Measurements from ENCODE around the gene PLEKHA3. TPM values are rescaled to one million over a fixed set of nuclear protein-coding genes. Genes with fewer than 3 reads are reported as not detected.
"Not testable (repeated sequence)": the region's sequence is repeated elsewhere in the genome, so short reads cannot be mapped to it uniquely, and the experiment has no call there.

Gene PLEKHA3
- total and polyA plus RNA-seq, 2 experiments from 2014 or later = 9.1 to 32.1 TPM

DNA sequence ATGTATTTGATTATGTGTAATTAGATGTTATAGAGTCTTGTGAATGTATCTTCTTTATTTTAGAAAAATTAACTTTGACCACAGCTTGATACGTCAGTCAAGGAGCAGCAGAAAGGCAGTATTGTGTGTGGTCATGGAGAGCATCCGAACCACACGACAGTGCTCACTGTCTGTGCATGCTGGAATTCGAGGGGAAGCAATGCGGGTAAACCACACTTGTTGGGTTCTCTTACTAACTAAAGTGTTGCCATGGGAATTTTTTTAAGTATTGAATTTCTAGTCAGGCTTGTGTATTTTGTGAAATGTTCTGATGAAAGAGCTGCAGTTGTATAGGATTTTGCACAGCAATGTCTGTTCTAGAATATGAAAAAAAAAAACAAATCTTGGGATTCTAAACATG, 24.3 kb upstream of the PLEKHA3 start:
- no peaks in the 10 kb centered on the region for H3K9me3 ChIP-seq (ENCODE audit: low read depth)
- no peaks in the 10 kb centered on the region for H3K27me3 ChIP-seq
- DNase-seq (ENCODE audit: low spot score) = no peak
- TF ChIP-seq EZH2 (IDR thresholded peaks at IDR 0.05; ENCODE audit: borderline replicate concordance) = no peak
- TF ChIP-seq EZH2phosphoT487 (IDR thresholded peaks at IDR 0.05; ENCODE audit: low read depth, severe bottlenecking, unreplicated experiment) = no peak
- TF ChIP-seq, protein P1, sequence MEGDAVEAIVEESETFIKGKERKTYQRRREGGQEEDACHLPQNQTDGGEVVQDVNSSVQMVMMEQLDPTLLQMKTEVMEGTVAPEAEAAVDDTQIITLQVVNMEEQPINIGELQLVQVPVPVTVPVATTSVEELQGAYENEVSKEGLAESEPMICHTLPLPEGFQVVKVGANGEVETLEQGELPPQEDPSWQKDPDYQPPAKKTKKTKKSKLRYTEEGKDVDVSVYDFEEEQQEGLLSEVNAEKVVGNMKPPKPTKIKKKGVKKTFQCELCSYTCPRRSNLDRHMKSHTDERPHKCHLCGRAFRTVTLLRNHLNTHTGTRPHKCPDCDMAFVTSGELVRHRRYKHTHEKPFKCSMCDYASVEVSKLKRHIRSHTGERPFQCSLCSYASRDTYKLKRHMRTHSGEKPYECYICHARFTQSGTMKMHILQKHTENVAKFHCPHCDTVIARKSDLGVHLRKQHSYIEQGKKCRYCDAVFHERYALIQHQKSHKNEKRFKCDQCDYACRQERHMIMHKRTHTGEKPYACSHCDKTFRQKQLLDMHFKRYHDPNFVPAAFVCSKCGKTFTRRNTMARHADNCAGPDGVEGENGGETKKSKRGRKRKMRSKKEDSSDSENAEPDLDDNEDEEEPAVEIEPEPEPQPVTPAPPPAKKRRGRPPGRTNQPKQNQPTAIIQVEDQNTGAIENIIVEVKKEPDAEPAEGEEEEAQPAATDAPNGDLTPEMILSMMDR (IDR thresholded peaks at IDR 0.05; ENCODE audit: poor library complexity) = no peak
- H3K4me2 ChIP-seq = no peak overlapping the region
- H3K27ac ChIP-seq = no peak overlapping the region
- H3K4me3 ChIP-seq = no peak overlapping the region
- 87% methylated on average over 5 of the region's 5 CpGs for WGBS (ENCODE audit: low lambda C conversion rate, missing lambda C conversion rate)
- no peak overlapping the region for H2AFZ ChIP-seq
- no peaks in the 10 kb centered on the region for H3K79me2 ChIP-seq
- no peaks in the 10 kb centered on the region for H3K9me2 ChIP-seq (replicated peaks; ENCODE audit: insufficient read depth)
- H4K20me1 ChIP-seq (ENCODE audit: insufficient read depth, poor library complexity, severe bottlenecking) = no peaks in the 10 kb centered on the region
- H3K36me3 ChIP-seq (replicated peaks; ENCODE audit: insufficient read depth, low read depth) = no peaks in the 10 kb centered on the region
- peaks cover 6% of the 10 kb centered on the region for H3K4me1 ChIP-seq (ENCODE audit: insufficient read depth)

DNA sequence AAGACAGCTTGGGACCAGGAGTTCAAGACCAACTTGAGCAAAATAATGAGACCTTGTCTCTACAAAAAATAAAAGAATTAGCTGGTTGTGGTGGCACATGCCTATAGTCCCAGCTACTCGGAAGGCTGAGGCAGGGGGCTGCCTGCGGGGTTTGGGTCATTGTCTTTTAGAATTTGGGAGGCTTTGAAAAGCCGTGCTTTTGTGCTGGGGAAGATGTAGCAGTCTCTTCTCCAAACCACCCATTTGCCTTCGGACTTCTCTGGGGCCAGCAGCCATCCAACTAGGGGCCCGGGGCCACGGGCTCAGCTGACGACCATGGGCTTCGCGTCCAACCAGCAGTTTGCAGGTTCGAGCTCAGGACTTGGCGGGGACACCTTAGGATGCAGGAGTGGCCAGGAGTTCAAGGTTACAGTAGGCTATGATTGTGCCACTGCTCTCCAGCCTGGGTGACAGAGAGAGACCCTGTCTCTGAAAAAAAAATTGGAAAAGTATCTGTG, 22.8 kb upstream of the PLEKHA3 start:
- H3K9me3 ChIP-seq (ENCODE audit: low read depth) = no peaks in the 10 kb centered on the region
- TF ChIP-seq, protein P1 (IDR thresholded peaks at IDR 0.05; ENCODE audit: poor library complexity) = no peak
- TF ChIP-seq EZH2phosphoT487 (IDR thresholded peaks at IDR 0.05; ENCODE audit: low read depth, severe bottlenecking, unreplicated experiment) = no peak
- no peak for TF ChIP-seq EZH2 (IDR thresholded peaks at IDR 0.05; ENCODE audit: borderline replicate concordance)
- no peaks in the 10 kb centered on the region for H4K20me1 ChIP-seq (ENCODE audit: insufficient read depth, poor library complexity, severe bottlenecking)
- DNase-seq (ENCODE audit: low spot score) = no peak
- 86% methylated on average over 11 of the region's 11 CpGs for WGBS (ENCODE audit: low lambda C conversion rate, missing lambda C conversion rate)
- no peaks in the 10 kb centered on the region for H3K36me3 ChIP-seq (replicated peaks; ENCODE audit: insufficient read depth, low read depth)
- no peak overlapping the region for H3K4me2 ChIP-seq
- no peaks in the 10 kb centered on the region for H3K4me1 ChIP-seq (ENCODE audit: insufficient read depth)
- no peak overlapping the region for H2AFZ ChIP-seq
- H3K27me3 ChIP-seq = no peaks in the 10 kb centered on the region
- H3K9me2 ChIP-seq (replicated peaks; ENCODE audit: insufficient read depth) = no peaks in the 10 kb centered on the region
- no peak overlapping the region for H3K4me3 ChIP-seq
- no peak overlapping the region for H3K27ac ChIP-seq
- H3K79me2 ChIP-seq = no peaks in the 10 kb centered on the region

DNA sequence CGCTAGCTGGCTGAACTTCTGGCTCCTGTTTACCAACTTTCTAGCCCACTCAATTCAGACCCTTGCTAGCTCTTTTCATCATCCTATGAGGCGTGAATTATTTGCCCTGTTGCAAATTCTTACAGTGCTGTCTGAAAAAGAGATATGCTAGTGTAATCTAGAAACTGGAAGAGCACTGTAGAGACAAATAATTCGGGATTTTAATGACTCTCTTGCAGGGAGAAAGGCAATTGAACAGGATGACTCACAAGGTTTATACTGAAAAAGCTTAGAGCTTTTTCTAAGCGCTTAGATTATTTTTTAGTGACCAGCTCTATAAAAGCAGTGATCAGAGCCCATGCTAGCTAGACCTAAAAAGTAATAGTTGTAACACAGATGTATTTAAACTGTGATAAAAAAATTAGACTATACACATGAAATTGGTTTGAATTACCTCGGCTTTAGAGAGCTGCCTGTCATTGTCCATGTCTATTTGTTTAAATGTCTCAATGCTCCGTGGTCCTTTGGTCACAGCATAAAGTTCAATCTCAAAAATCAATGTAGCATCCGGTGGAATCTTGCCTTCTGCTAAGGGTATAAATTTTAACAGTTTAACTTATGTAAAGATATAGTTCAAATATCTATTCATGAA, 10.9 kb upstream of the PLEKHA3 start:
- no peak overlapping the region for H3K27ac ChIP-seq
- no peaks in the 10 kb centered on the region for H3K4me1 ChIP-seq (ENCODE audit: insufficient read depth)
- no peak overlapping the region for H2AFZ ChIP-seq
- no peak overlapping the region for H3K4me2 ChIP-seq
- H3K9me2 ChIP-seq (replicated peaks; ENCODE audit: insufficient read depth) = no peaks in the 10 kb centered on the region
- H3K36me3 ChIP-seq (replicated peaks; ENCODE audit: insufficient read depth, low read depth) = no peaks in the 10 kb centered on the region
- TF ChIP-seq EZH2phosphoT487 (IDR thresholded peaks at IDR 0.05; ENCODE audit: low read depth, severe bottlenecking, unreplicated experiment) (no peak), EZH2 (IDR thresholded peaks at IDR 0.05; ENCODE audit: borderline replicate concordance) (no peak)
- TF ChIP-seq, protein P1 (IDR thresholded peaks at IDR 0.05; ENCODE audit: poor library complexity) = no peak
- no peaks in the 10 kb centered on the region for H3K9me3 ChIP-seq (ENCODE audit: low read depth)
- H3K79me2 ChIP-seq = peaks cover 10% of the 10 kb centered on the region
- H4K20me1 ChIP-seq (ENCODE audit: insufficient read depth, poor library complexity, severe bottlenecking) = no peaks in the 10 kb centered on the region
- DNase-seq (ENCODE audit: low spot score) = no peak
- 80% methylated on average over 7 of the region's 7 CpGs for WGBS (ENCODE audit: low lambda C conversion rate, missing lambda C conversion rate)
- H3K4me3 ChIP-seq = no peak overlapping the region
- H3K27me3 ChIP-seq = no peaks in the 10 kb centered on the region

DNA sequence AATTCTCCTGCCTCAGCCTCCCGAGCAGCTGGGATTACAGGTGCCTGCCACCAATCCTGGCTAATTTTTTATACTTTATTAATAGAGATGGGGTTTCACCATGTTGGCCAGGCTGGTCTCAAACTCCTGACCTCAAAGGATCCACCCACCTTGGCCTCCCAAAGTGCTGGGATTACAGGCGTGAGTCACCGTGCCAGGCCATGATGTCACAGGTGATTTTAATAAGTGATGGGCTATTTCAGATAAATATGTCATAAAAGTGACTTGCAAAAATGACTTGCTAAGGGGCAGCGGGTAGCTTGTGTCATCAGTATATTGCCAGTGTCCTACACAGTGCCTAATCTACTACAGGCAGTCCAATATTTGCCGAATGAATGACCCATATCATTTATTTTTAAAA, 8.9 kb upstream of the PLEKHA3 start:
- H3K36me3 ChIP-seq (replicated peaks; ENCODE audit: insufficient read depth, low read depth); H3K27ac ChIP-seq; H3K4me3 ChIP-seq; H2AFZ ChIP-seq; H3K9me2 ChIP-seq (replicated peaks; ENCODE audit: insufficient read depth); H4K20me1 ChIP-seq (ENCODE audit: insufficient read depth, poor library complexity, severe bottlenecking); DNase-seq (ENCODE audit: low spot score); H3K27me3 ChIP-seq; H3K9me3 ChIP-seq (ENCODE audit: low read depth); H3K4me2 ChIP-seq; H3K4me1 ChIP-seq (ENCODE audit: insufficient read depth): not testable (repeated sequence)
- H3K79me2 ChIP-seq = peaks cover 24% of the 10 kb centered on the region
- 98% methylated on average over 5 of the region's 5 CpGs for WGBS (ENCODE audit: low lambda C conversion rate, missing lambda C conversion rate)
